ENCODE results near the gene NOL8.

DNA sequence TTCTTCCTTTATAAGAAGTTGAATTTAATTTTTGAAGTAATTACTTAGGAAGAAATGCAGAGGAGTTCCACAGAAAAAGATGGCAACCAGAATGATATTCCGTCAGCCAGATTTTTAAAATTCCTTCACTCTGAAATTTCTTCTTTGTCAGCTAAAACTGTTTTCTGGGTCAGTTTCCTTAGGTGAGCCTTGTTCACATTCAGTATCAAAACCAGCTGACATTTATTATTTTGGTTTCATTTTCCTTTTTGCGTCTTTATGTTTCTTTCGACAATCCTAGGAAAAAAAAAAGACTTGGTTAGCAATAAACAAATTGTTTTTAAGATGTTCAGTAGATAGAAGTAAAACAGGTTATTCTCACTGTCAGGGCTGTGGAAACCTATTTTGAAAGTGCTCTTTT lies 27.5 kb downstream of the NOL8 start:
- TF ChIP-seq, protein P1, sequence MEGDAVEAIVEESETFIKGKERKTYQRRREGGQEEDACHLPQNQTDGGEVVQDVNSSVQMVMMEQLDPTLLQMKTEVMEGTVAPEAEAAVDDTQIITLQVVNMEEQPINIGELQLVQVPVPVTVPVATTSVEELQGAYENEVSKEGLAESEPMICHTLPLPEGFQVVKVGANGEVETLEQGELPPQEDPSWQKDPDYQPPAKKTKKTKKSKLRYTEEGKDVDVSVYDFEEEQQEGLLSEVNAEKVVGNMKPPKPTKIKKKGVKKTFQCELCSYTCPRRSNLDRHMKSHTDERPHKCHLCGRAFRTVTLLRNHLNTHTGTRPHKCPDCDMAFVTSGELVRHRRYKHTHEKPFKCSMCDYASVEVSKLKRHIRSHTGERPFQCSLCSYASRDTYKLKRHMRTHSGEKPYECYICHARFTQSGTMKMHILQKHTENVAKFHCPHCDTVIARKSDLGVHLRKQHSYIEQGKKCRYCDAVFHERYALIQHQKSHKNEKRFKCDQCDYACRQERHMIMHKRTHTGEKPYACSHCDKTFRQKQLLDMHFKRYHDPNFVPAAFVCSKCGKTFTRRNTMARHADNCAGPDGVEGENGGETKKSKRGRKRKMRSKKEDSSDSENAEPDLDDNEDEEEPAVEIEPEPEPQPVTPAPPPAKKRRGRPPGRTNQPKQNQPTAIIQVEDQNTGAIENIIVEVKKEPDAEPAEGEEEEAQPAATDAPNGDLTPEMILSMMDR (conservative IDR thresholded peaks at IDR 0.05), result no peak
- no peak for TF ChIP-seq EZH2 (IDR thresholded peaks at IDR 0.05; ENCODE audit: low read depth)

Measured in PC-9 (cell line).